HG02870 (cell line): ENCODE results near the gene MYO19.
"Not testable (repeated sequence)": the region's sequence is repeated elsewhere in the genome, so short reads cannot be mapped to it uniquely, and the experiment has no call there.

Source experiments
- ATAC-seq: cut with Tn5 transposase; IDR thresholded peaks from one replicate; pipeline ENCODE4 v1.9.1; 2021; ENCODE audit warnings: mild to moderate bottlenecking, moderate library complexity; ENCODE audit not compliant: unreplicated experiment

MYO19 gene

GRCh38 chr17:36463916-36464764 lies 70.5 kb downstream of the MYO19 start:
- ATAC-seq = no peak

GRCh38 chr17:36461330-36462110 lies 73.1 kb downstream of the MYO19 start:
- no peak for ATAC-seq

- ATAC-seq = no peak
Observed at GRCh38 chr17:36460265-36460937, 74.3 kb downstream of the MYO19 start.

GRCh38 chr17:36459601-36460000 lies 75.1 kb downstream of the MYO19 start:
- ATAC-seq = no peak

- ATAC-seq = no peak
Observed at GRCh38 chr17:36459045-36459444, 75.6 kb downstream of the MYO19 start.

GRCh38 chr17:36457701-36458100 lies 77.0 kb downstream of the MYO19 start:
- not testable (repeated sequence) for ATAC-seq

- ATAC-seq = not testable (repeated sequence)
Observed at GRCh38 chr17:36452888-36453287, 81.8 kb downstream of the MYO19 start.

GRCh38 chr17:36449997-36450396 lies 84.7 kb downstream of the MYO19 start:
- ATAC-seq = not testable (repeated sequence)
